LNCAP (cell line): ENCODE results near the gene DNAH17.

Source experiments
- TF ChIP-seq, protein P1 (sequence below): fragments of 450-650 bp; IDR thresholded peaks from 2 replicates; pipeline ENCODE4 v1.5.1; 2017; ENCODE audit warnings: mild to moderate bottlenecking

DNAH17 gene

DNA sequence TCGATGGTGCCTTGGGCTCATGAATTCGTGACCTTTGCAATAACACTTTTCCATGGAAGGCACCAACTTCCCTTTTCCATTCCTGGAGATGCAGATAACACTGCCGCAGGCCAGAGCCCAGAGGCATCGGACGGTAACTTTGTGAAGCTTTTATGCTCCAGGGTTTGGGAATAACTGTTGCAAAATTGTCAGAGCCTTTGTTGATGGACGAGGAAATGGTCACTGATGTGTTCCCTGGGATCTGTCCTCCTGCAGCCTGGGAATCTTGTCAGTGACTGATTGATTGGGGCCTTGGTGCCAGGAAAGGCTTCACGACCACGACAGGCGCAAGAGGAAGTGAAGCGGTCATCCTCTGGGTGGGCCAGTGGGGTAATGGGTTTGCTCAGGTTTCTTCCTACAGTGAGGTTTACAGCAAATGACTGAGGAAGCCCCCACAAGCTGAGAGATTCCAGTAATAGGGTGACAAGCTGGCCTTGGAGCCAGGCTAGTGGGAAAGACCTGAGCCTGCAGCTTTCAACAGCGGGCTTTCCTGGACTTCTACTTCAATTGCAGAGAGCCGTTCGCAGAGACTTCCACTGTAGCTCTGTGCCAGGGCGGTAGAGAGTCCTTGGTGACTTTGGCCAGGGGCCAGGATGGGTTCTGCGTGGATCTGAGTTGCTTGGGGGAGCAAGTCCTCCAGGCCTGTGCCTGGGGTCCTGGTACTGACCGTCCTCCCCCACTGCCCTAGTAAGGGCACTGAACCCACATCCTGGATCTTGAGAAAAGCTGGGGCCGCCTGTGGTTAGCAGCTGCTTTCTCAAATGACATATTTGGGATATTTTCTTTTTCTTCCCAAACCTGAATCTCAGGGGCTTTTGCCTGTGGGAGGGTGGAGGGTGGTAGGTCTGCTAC, 161.1 kb downstream of the DNAH17 start:
- TF ChIP-seq, protein P1, sequence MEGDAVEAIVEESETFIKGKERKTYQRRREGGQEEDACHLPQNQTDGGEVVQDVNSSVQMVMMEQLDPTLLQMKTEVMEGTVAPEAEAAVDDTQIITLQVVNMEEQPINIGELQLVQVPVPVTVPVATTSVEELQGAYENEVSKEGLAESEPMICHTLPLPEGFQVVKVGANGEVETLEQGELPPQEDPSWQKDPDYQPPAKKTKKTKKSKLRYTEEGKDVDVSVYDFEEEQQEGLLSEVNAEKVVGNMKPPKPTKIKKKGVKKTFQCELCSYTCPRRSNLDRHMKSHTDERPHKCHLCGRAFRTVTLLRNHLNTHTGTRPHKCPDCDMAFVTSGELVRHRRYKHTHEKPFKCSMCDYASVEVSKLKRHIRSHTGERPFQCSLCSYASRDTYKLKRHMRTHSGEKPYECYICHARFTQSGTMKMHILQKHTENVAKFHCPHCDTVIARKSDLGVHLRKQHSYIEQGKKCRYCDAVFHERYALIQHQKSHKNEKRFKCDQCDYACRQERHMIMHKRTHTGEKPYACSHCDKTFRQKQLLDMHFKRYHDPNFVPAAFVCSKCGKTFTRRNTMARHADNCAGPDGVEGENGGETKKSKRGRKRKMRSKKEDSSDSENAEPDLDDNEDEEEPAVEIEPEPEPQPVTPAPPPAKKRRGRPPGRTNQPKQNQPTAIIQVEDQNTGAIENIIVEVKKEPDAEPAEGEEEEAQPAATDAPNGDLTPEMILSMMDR, result no peak

DNA sequence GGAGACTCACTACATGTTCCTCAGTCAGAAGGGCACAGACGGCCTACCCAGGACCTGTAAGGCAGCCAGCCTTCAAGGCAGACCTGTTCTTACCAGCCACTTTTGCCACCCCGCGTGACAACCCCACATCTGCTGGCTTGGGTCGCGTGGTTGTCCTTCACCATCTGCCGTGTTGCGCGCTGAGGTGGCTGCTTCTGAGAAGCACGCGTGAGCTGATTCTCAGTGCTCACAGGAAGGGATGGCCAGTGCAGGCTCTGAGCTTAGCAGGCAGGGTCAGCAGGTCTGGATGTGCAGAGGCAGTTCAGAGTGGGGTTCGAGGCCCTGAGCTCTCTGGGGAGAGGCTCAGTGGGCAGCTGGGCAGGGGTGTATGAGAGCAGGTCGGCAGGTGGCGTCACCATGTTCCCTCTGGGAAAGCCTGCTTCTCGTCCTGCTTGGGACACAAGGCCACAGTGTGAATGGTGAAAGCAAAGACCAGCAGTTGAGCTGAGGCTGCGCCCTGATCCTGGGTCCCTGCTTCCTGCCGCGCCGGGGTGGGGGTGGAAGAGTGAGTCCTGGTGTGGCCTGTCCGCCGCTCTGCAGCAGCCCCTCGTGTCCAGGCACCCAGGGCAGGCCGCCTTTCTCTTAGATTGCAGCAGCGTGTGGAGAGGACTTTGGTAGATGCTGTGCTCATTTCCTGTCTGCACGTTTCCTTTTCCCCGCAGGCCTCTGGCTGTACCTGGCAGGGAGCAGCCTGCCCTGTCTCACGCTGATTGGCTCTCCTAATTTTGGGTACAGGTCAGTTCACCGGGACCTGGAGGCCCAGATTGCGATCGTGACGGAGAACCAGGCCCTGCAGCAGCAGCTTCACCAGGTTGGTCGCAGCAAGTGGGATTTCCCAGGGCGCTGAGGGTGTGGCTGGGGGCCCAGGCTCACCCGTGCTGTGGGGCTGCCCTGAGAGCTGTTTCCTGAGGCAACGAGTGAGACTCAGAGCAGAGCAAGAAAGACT, 162.7 kb downstream of the DNAH17 start:
- TF ChIP-seq, protein P1, result no peak

DNA sequence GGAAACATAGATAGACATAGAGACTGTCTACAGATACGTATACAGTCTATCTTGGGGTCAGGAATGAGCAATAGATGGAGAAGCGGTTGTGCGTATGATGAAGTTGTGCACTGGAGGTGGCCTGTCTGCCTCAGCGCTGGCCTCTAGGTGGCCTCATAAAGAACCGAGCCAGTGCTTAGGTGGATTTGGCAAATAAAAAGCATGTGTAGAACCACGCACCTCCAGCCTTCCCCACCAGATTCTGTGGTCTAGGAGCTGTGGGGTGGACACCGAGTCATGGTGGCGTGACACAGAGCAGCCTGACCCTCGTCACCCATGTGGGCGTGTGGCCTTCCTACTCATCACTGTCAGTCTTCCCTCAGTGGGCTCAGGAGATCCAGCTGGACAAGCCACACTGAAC, 164.8 kb downstream of the DNAH17 start:
- TF ChIP-seq, protein P1, result peak; percentile 49; the same call in 1 of the 2 replicates

DNA sequence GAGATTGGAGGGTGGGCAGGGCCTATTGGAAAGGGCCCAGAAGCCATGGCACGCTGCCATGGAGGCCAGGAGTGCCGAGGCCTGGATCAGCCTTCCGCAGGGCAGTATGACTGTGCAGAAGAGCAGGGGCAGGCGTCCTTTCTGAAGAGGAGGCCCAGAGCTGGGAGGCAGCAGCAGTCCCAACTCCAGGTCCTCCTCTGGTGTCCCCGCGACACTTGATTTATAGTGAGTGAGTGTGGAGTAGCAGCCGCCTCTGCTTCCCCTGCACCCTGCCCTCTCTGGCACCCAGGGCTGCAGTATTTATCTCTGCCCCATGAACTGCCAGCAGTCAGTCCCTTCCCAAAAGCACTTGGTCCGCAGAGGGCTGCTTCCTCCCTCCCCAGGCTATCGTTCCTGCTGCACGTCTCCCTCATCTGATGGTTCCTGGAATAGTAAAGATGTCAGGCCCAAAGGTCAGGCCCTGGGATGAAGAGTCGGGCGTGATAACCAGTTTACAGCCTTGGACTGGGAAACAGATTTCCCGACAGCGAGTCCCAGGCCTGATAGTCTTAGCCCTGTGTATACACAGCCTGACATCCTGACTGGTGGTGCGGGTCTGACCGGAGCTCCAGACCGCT, 165.8 kb downstream of the DNAH17 start:
- TF ChIP-seq, protein P1, result no peak

DNA sequence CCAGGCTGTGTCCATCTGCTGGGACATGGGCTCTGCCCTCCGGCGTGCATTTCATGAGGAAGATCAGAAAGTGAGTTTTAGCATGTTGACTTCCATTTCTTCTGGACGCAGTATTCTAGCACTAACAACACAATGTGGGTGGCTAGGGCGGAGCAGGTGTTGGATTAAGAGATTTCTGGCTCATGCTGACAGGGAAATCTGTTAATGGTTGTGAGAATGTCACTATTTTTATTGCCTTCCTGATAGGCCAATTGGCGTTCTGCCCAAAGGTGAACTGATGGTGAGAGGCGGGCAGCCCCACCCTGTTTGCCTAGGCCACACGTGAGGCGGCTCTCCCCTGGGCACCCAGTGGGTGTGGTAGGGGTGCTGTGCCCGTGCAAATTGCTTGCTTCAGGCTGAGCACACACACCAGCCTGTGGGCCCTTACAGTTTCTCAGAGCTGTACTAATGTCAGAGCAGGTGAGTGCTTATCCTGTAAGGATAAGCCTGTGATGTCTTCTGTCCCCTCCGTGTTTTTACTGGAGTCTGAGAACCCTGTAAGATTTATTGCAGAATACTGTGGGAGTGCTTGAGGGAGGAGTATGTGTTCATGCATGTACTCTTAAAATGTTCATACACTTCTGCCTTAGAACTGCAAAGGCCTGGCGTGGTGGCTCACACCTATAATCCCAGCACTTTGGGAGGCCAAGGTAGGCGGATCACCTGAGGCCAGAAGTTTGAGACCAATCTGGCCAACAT, 167.8 kb downstream of the DNAH17 start:
- TF ChIP-seq, protein P1, result no peak

DNA sequence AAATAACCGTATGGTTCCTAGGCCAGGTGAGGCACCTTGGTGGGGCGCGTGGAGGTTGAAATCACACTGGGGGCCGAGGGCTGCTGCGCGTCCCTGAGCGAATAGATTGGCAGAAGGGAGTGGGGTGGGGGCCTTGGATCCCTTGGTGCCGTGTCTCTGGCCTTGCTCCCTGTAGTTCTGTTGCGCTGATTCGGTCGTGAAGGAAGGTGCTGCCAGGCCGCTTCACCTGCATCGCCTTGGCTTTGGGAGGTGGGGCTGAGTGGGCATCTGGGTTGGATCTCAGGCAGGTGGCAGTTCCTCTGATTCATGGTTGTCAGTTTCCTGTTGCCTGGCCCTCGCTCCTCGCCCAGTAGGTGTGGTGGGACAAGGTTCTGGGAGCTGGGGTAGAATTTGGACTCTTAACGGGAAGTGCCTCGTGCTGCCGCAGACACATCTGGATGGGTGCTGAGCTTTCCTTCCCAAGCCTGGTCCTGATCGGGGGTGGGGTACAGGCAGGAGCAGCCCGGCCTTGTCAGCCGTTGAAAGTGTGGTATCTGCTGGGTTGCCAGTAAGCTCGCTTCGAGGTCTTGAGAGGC, 168.6 kb downstream of the DNAH17 start:
- TF ChIP-seq, protein P1, result no peak
